ENCODE data around the gene ADGRL3.

GRCh38 chr4:61385256-61385655 lies 185.1 kb downstream of the ADGRL3 start:
- TF ChIP-seq POLR2A (IDR thresholded peaks at IDR 0.05) (no peak), EP300 (IDR thresholded peaks at IDR 0.05; ENCODE audit: low read depth) (no peak), POLR2AphosphoS5 (IDR thresholded peaks at IDR 0.05) (no peak)
- TF ChIP-seq, protein P1, sequence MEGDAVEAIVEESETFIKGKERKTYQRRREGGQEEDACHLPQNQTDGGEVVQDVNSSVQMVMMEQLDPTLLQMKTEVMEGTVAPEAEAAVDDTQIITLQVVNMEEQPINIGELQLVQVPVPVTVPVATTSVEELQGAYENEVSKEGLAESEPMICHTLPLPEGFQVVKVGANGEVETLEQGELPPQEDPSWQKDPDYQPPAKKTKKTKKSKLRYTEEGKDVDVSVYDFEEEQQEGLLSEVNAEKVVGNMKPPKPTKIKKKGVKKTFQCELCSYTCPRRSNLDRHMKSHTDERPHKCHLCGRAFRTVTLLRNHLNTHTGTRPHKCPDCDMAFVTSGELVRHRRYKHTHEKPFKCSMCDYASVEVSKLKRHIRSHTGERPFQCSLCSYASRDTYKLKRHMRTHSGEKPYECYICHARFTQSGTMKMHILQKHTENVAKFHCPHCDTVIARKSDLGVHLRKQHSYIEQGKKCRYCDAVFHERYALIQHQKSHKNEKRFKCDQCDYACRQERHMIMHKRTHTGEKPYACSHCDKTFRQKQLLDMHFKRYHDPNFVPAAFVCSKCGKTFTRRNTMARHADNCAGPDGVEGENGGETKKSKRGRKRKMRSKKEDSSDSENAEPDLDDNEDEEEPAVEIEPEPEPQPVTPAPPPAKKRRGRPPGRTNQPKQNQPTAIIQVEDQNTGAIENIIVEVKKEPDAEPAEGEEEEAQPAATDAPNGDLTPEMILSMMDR (IDR thresholded peaks at IDR 0.05): no peak

All from transverse colon (tissue), 4 donors.